Endodermal cell (in vitro differentiated cells): ENCODE measurements around the gene BBX. TPM values are rescaled to one million over a fixed set of nuclear protein-coding genes. Genes with fewer than 3 reads are reported as not detected.
A peak's percentile ranks its signal among the peaks of the same experiment; 100 is the strongest.

Experiments used
- DNase-seq: peaks from one replicate; pipeline ENCODE4 v3.0.0-alpha.2; 2017
- H3K27ac ChIP-seq: 2 replicates; pipeline ENCODE4 v1.5.1; 2013; ENCODE audit warnings: mild to moderate bottlenecking, low read depth, low read length, moderate library complexity
- H3K27me3 ChIP-seq: 2 replicates; pipeline ENCODE4 v1.6.1; 2013; ENCODE audit warnings: mild to moderate bottlenecking, low read length, moderate library complexity; ENCODE audit not compliant: insufficient read depth, control insufficient read depth, poor library complexity, severe bottlenecking
- H3K36me3 ChIP-seq: 2 replicates; pipeline ENCODE4 v1.7.0; 2013; ENCODE audit warnings: mild to moderate bottlenecking, low read length, moderate library complexity; ENCODE audit not compliant: control insufficient read depth, insufficient read depth
- H3K4me1 ChIP-seq: one replicate; pipeline ENCODE4 v1.7.0; 2013; ENCODE audit warnings: low read length; ENCODE audit not compliant: control insufficient read depth, insufficient read depth
- H3K4me3 ChIP-seq: 2 replicates; pipeline ENCODE4 v1.5.1; 2013; ENCODE audit warnings: mild to moderate bottlenecking, low read length, moderate library complexity
- H3K9ac ChIP-seq: 2 replicates; pipeline ENCODE4 v1.6.1; 2013; ENCODE audit warnings: mild to moderate bottlenecking, low read length, moderate library complexity; ENCODE audit not compliant: poor library complexity, severe bottlenecking; ENCODE audit errors: extremely low read depth
- H3K9me3 ChIP-seq: 2 replicates; pipeline ENCODE4 v1.6.1; 2013; ENCODE audit warnings: mild to moderate bottlenecking, low read length, moderate library complexity; ENCODE audit not compliant: control insufficient read depth
- H3K27ac Mint-ChIP-seq: 2 replicates; pipeline ENCODE4 v1.8.0; 2020; ENCODE audit warnings: mixed read lengths
- H3K27me3 Mint-ChIP-seq: 2 replicates; pipeline ENCODE4 v1.8.0; 2021; ENCODE audit warnings: mild to moderate bottlenecking, mixed read lengths; ENCODE audit not compliant: insufficient read depth
- H3K36me3 Mint-ChIP-seq: 2 replicates; pipeline ENCODE4 v1.8.0; 2020; ENCODE audit warnings: low read depth, mixed read lengths
- H3K4me1 Mint-ChIP-seq: 2 replicates; pipeline ENCODE4 v1.8.0; 2020; ENCODE audit warnings: mixed read lengths
- H3K4me3 Mint-ChIP-seq: 2 replicates; pipeline ENCODE4 v1.8.0; 2020; ENCODE audit warnings: mild to moderate bottlenecking, moderate library complexity, mixed read lengths
- H3K9me3 Mint-ChIP-seq: 2 replicates; pipeline ENCODE4 v1.8.0; 2020; ENCODE audit warnings: mild to moderate bottlenecking, mixed read lengths
- CTCF ChIP-seq: fragments of 200-600 bp; sonication (generic); conservative IDR thresholded peaks from 2 replicates; pipeline ENCODE4 v1.5.0; 2021; ENCODE audit warnings: antibody characterized with exemption, mild to moderate bottlenecking
- WGBS, 2 experiments: methylation state at CpG; one replicate each; pipeline versions ENCODE4 v1.1.5 to v1.1.7; 2013; ENCODE audit warnings: missing lambda C conversion rate in 2 of 2, mixed read lengths in 1 of 2; ENCODE audit not compliant: insufficient coverage in 1 of 2, insufficient read length in 1 of 2; 5-methylcytosine and 5-hydroxymethylcytosine counted together
- total RNA-seq, 2 donors: library from RNA; stranded (reverse); fragmentation: NEBNext Ultra II Directional in 1 of 2; extraction: Animal tissue kit (Norgen Biotek cat#: 25700) in 1 of 2; gene quantifications; 2 replicates in 1 of 2; 3 replicates in 1 of 2; pipeline ENCODE4 v1.2.1, GENCODE V29; 2021

Gene BBX
- total RNA-seq, 2 donors from 2014 or later = 34.2 to 41.2 TPM

GRCh38 chr3:107512108-107512507, 10.7 kb upstream of the BBX start:
- Histone ChIP-seq H3K9me3 (no peaks in the 10 kb centered on the region), H3K27me3 (peaks cover under 1% of the 10 kb centered on the region), H3K4me3 (no peak overlapping the region), H3K36me3 (no peaks in the 10 kb centered on the region), H3K9ac (no peak overlapping the region), H3K4me1 (no peaks in the 10 kb centered on the region), H3K27ac (no peak overlapping the region)
- H3K4me3 Mint-ChIP-seq = no peak overlapping the region
- no peaks in the 10 kb centered on the region for H3K36me3 Mint-ChIP-seq
- no peak overlapping the region for H3K27ac Mint-ChIP-seq
- TF ChIP-seq CTCF = peak; percentile 68
- 91 to 100% methylated on average over 1 of the region's 1 CpG for WGBS, 2 experiments
- H3K4me1 Mint-ChIP-seq = no peaks in the 10 kb centered on the region
- DNase-seq = peak; percentile 47
- H3K27me3 Mint-ChIP-seq = peaks cover 6% of the 10 kb centered on the region
- H3K9me3 Mint-ChIP-seq = no peaks in the 10 kb centered on the region

DNA sequence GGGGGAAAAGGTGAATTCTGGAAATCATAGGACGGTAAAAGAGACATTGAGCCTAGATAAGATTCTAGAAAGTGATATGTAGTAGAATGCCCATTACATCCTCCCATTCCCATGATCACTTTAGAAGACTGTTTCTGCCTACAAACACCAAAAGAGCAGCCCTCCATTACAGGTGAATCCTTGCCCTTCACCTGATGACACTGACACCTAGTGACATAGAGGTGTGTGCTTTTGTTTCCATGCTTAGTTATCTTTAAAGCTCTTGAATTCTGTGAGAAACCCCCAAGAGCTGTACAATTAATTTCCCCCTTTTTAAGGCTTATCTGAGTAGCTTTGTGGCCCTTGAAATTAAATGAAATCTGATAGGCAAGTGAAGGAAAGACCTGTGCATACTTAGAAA, 8.3 kb upstream of the BBX start:
- Histone ChIP-seq H3K9ac (no peak overlapping the region), H3K4me3 (no peak overlapping the region), H3K4me1 (no peaks in the 10 kb centered on the region), H3K27me3 (peaks cover 11% of the 10 kb centered on the region), H3K9me3 (no peaks in the 10 kb centered on the region), H3K27ac (no peak overlapping the region), H3K36me3 (no peaks in the 10 kb centered on the region)
- Mint-ChIP-seq H3K9me3 (no peaks in the 10 kb centered on the region), H3K27ac (no peak overlapping the region), H3K36me3 (no peaks in the 10 kb centered on the region), H3K27me3 (peaks cover 17% of the 10 kb centered on the region), H3K4me1 (no peaks in the 10 kb centered on the region), H3K4me3 (no peak overlapping the region)
- DNase-seq = no peak
- WGBS, 2 experiments = 92% methylated on average over 1 of the region's 1 CpG; no CpG with 5 or more reads in 1 of the 2 experiments
- TF ChIP-seq CTCF = no peak

- Histone ChIP-seq H3K27ac (no peak overlapping the region), H3K36me3 (no peaks in the 10 kb centered on the region), H3K4me1 (no peaks in the 10 kb centered on the region), H3K9ac (no peak overlapping the region), H3K9me3 (no peaks in the 10 kb centered on the region), H3K27me3 (peaks cover 11% of the 10 kb centered on the region), H3K4me3 (no peak overlapping the region)
- Mint-ChIP-seq H3K4me3 (no peak overlapping the region), H3K9me3 (no peaks in the 10 kb centered on the region), H3K36me3 (no peaks in the 10 kb centered on the region), H3K4me1 (no peaks in the 10 kb centered on the region), H3K27ac (no peak overlapping the region), H3K27me3 (peaks cover 26% of the 10 kb centered on the region)
- no peak for DNase-seq
- no peak for TF ChIP-seq CTCF
- WGBS, 2 experiments = 80 to 83% methylated on average over 3 of the region's 3 CpGs
Observed at GRCh38 chr3:107516475-107516874, 6.3 kb upstream of the BBX start.
